Measurements from ENCODE around the gene RHOV. TPM values are rescaled to one million over a fixed set of nuclear protein-coding genes. Genes with fewer than 3 reads are reported as not detected.

Gene RHOV
- total and polyA plus RNA-seq, 2 of the 4 experiments (the other 2 are of a cell fraction): 0.10 TPM; not detected in 1

- Histone ChIP-seq H3K23ac (ENCODE audit: low read depth, low read length) (no peak overlapping the region), H2BK15ac (ENCODE audit: low read depth, low read length) (no peak overlapping the region), H2BK120ac (ENCODE audit: low read depth, low read length) (no peak overlapping the region), H3K9me1 (ENCODE audit: insufficient read depth, low read length) (no peaks in the 10 kb centered on the region), H3K79me1 (ENCODE audit: low read depth in 1 of 2, low read length in 2 of 2) (no peaks in the 10 kb centered on the region), H2AK5ac (ENCODE audit: low read depth, low read length) (no peak overlapping the region), H3K4me3 (ENCODE audit: insufficient read depth, low read depth, low read length) (peak overlapping the region; percentile 26), H2BK5ac (ENCODE audit: low read depth, low read length, poor library complexity, severe bottlenecking) (no peak overlapping the region), H3K27ac (ENCODE audit: insufficient read depth, low read length) (no peak overlapping the region), H3K14ac (replicated peaks; ENCODE audit: low read depth, low read length) (no peak overlapping the region), H3K4me1 (ENCODE audit: control insufficient read depth, insufficient read depth, low read length) (0 out of 2 replicates have a peak, but pooled peaks cover 3% of the 10 kb centered on the region), H3K4ac (ENCODE audit: low read depth, low read length) (no peak overlapping the region), H4K20me1 (ENCODE audit: insufficient read depth, low read length) (peaks cover 5% of the 10 kb centered on the region; the same call in 1 of the 2 replicates), H2BK20ac (ENCODE audit: low read depth, low read length) (no peak overlapping the region), H4K5ac (ENCODE audit: low read depth, low read length) (no peak overlapping the region), H3K18ac (ENCODE audit: low read depth, low read length) (no peak overlapping the region), H3K27me3 (ENCODE audit: control insufficient read depth, insufficient read depth, low read length) (peaks cover 38% of the 10 kb centered on the region), H4K91ac (ENCODE audit: insufficient read depth, low read depth, low read length) (no peak overlapping the region), H2AFZ (replicated peaks; ENCODE audit: low read length, poor library complexity) (peak overlapping the region; percentile 86), H3K9ac (ENCODE audit: low read depth, low read length) (no peak overlapping the region), H2AK9ac (replicated peaks; ENCODE audit: low read depth, low read length, poor library complexity) (no peak overlapping the region), H3K36me3 (ENCODE audit: control insufficient read depth, insufficient read depth, low read length) (no peaks in the 10 kb centered on the region), H3K4me2 (ENCODE audit: low read depth, low read length) (peak overlapping the region; percentile 66), H3K9me3 (ENCODE audit: control insufficient read depth, insufficient read depth, low read length) (no peaks in the 10 kb centered on the region), H4K8ac (ENCODE audit: low read depth in 2 of 2, low read length in 2 of 2) (no peak overlapping the region), H3K56ac (ENCODE audit: extremely low read depth, insufficient read depth, low read length) (no peak overlapping the region)
- ChIA-PET POLR2A (ENCODE audit: unreplicated experiment) (no interaction called here), CTCF (interaction anchor here (0.5 kb wide), 1 partner anchor 89 kb away, joined by 3 read pairs; no protein-coding TSS in a partner anchor)
- DNase-seq: no peak
- WGBS, 2 experiments (ENCODE audit: extremely low coverage in 2 of 2, insufficient read length in 1 of 2): 50% methylated on average over 2 of the region's 12 CpGs; no CpG with 5 or more reads in 1 of the 2 experiments
- intact Hi-C loops (cut with micrococcal nuclease) (no loop called here), in situ Hi-C loops (cut with MboI; ENCODE audit: low sequenced_read_pairs) (no loop called here), dilution Hi-C loops (cut with HindIII; ENCODE audit: low sequenced_read_pairs, unreplicated experiment) (no loop called here)
- TF ChIP-seq SMC3 (IDR thresholded peaks at IDR 0.05; ENCODE audit: low read depth, low read length) (no peak), CEBPB (IDR thresholded peaks at IDR 0.05; ENCODE audit: low read depth, low read length) (no peak), MAZ (IDR thresholded peaks at IDR 0.05; ENCODE audit: borderline replicate concordance, low read depth, low read length) (no peak), RAD21 (IDR thresholded peaks at IDR 0.05; ENCODE audit: low read length) (no peak), MXI1 (IDR thresholded peaks at IDR 0.05; ENCODE audit: borderline replicate concordance, low read depth, low read length) (no peak), USF2 (IDR thresholded peaks at IDR 0.05; ENCODE audit: low read depth, low read length) (no peak), MAFK (IDR thresholded peaks at IDR 0.05; ENCODE audit: low read depth, low read length) (no peak), FOS (IDR thresholded peaks at IDR 0.05; ENCODE audit: low read depth, low read length) (no peak), NFE2L2 (IDR thresholded peaks at IDR 0.05; ENCODE audit: low read depth, low read length) (no peak), ELK1 (IDR thresholded peaks at IDR 0.05; ENCODE audit: borderline replicate concordance, low read depth, low read length) (no peak), RCOR1 (IDR thresholded peaks at IDR 0.05; ENCODE audit: insufficient replicate concordance, low read length) (no peak), BHLHE40 (IDR thresholded peaks at IDR 0.05; ENCODE audit: low read depth, low read length) (no peak), CHD1 (IDR thresholded peaks at IDR 0.05; ENCODE audit: low read depth, low read length) (no peak)
- BruUV-seq (replicated peaks): no TSS peak
- ATAC-seq (ENCODE audit: low read depth): no peak
Measured at GRCh38 chr15:40845036-40845435, 29.0 kb downstream of the RHOV start.

Data from IMR-90 (cell line).